Tibial nerve (tissue), 3 donors: ENCODE measurements around the gene MCOLN2.

Source experiments
- POLR2A ChIP-seq, 2 donors: fragments of 450-650 bp; IDR thresholded peaks; one replicate each; pipeline ENCODE4 v1.6.1; 2017; ENCODE audit warnings: antibody characterized with exemption in 2 of 2, mild to moderate bottlenecking in 2 of 2, moderate library complexity in 2 of 2
- TF ChIP-seq, protein P1 (sequence below), 5 experiments: fragments of 200-600 bp in 3 of 5; fragments of 450-650 bp in 2 of 5; sonication (generic) in 3 of 5; IDR thresholded peaks; one replicate each; pipeline ENCODE4 v1.5.1; 2016 to 2019; ENCODE audit warnings: antibody characterized with exemption in 5 of 5, mild to moderate bottlenecking in 3 of 5, moderate library complexity in 2 of 5

DNA sequence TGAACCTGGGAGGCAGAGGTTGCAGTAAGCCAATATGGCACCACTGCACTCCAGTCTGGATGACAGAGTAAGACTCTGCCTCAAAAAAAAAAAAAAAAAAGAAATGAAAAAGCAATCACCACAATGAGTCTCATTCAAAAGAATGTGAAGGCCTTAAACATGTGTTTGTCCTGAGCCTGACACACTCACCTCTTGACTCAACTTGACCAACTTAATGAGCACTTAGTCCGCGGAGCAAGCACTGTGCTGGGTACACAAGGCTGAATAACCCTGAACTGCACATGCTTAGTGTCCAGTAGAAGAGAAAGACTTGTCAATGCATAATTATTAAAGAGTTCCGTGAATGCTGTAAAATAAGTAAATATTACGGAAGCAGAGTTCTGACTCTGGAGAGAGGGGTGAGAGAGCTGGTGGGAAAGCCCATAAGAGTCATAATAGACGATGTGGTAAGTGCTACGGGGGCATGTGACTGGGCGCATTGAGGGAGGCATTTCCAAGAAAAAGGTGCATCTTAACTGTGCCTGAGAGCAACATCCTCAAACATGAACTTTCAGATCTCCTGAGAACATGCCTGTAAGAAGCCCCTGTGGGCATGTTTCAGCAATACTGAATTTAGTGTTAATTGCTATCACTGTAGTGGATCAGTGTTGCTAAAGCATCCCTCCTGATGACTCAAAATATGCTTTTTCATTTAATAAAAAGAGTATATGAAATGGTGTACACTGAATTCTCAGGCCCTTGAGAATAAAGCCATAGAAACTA is 27.2 kb downstream of the MCOLN2 start:
- no peak for TF ChIP-seq POLR2A (IDR thresholded peaks at IDR 0.05)
- TF ChIP-seq, protein P1, sequence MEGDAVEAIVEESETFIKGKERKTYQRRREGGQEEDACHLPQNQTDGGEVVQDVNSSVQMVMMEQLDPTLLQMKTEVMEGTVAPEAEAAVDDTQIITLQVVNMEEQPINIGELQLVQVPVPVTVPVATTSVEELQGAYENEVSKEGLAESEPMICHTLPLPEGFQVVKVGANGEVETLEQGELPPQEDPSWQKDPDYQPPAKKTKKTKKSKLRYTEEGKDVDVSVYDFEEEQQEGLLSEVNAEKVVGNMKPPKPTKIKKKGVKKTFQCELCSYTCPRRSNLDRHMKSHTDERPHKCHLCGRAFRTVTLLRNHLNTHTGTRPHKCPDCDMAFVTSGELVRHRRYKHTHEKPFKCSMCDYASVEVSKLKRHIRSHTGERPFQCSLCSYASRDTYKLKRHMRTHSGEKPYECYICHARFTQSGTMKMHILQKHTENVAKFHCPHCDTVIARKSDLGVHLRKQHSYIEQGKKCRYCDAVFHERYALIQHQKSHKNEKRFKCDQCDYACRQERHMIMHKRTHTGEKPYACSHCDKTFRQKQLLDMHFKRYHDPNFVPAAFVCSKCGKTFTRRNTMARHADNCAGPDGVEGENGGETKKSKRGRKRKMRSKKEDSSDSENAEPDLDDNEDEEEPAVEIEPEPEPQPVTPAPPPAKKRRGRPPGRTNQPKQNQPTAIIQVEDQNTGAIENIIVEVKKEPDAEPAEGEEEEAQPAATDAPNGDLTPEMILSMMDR (IDR thresholded peaks at IDR 0.05), result no peak
